GM12872 (cell line): ENCODE data around the gene CACNA2D3.

ENCODE experiments used
- TF ChIP-seq, protein P1 (sequence below): IDR thresholded peaks from 3 replicates; pipeline ENCODE4 v1.5.1; 2011; ENCODE audit warnings: low read depth, mild to moderate bottlenecking, low read length, moderate library complexity; ENCODE audit not compliant: insufficient read depth

CACNA2D3 gene

GRCh38 chr3:54202651-54203248 lies 80.4 kb downstream of the CACNA2D3 start:
- TF ChIP-seq, protein P1, sequence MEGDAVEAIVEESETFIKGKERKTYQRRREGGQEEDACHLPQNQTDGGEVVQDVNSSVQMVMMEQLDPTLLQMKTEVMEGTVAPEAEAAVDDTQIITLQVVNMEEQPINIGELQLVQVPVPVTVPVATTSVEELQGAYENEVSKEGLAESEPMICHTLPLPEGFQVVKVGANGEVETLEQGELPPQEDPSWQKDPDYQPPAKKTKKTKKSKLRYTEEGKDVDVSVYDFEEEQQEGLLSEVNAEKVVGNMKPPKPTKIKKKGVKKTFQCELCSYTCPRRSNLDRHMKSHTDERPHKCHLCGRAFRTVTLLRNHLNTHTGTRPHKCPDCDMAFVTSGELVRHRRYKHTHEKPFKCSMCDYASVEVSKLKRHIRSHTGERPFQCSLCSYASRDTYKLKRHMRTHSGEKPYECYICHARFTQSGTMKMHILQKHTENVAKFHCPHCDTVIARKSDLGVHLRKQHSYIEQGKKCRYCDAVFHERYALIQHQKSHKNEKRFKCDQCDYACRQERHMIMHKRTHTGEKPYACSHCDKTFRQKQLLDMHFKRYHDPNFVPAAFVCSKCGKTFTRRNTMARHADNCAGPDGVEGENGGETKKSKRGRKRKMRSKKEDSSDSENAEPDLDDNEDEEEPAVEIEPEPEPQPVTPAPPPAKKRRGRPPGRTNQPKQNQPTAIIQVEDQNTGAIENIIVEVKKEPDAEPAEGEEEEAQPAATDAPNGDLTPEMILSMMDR, result no peak

- TF ChIP-seq, protein P1, result no peak
These were observed 84.5 kb downstream of the CACNA2D3 start for GRCh38 chr3:54206874-54207273.

DNA sequence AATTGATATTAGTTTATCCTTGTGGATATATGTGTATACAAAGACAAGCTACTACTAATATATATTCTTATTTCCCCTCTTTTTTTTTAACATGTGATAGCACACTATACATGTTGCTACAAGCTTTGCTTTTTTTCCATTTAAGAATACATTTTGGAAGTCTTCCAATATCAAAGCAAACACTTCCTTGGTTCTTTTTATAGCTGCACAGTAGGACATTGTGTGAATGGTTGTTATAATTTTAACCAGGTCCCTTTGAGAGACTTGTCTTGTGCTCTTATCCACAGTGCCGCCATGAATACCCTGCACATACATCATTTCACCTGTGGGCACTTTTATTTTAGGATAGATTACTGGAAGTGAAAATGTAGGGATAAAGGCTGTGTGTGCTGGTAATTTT lies 88.7 kb downstream of the CACNA2D3 start:
- TF ChIP-seq, protein P1, result no peak

- TF ChIP-seq, protein P1, result no peak
These were observed 90.4 kb downstream of the CACNA2D3 start for GRCh38 chr3:54212723-54213122.

DNA sequence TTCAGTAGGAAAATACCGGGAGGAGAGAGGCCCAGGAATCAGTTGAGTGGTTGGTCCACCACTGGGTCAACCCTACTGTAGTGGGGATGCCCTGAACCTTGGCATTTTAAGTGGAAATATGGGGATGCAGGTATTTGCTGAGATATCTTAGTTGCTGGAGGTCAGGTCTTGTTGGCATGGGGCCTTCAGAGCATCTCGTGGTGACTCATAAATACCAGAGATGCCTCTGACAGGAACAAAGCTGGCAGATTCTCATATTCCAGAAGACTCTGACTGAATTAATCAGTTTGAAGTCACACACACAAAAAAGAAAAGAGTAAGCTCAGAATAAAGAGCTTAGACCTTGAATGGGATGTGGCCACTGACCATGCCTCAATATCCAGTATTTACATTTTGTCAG lies 91.6 kb downstream of the CACNA2D3 start:
- TF ChIP-seq, protein P1, result no peak

DNA sequence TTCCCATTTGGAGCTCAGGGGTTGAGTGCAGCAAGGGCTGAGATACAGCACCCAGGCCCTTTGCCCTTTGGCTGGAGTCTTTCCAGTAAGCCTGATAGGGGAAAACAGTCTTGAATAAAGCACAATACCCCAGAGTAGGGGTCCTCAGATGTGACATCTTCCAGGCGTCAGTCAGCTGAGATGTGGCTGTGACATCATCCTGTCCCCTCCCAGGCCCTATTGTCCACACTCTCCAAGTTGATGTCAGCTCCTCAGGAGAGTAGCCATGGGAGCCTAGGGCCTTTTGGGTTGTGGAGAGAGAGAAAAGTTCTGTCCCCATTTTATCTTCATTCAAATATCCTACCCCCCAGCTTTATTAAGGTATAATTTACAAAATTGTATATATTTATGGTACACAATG lies 92.5 kb downstream of the CACNA2D3 start:
- TF ChIP-seq, protein P1, result no peak

GRCh38 chr3:54215521-54215920 lies 93.2 kb downstream of the CACNA2D3 start:
- TF ChIP-seq, protein P1, result no peak
